Endothelial cell of umbilical vein (primary cell): ENCODE results near the gene HRH3.

ENCODE experiments used
- POLR2AphosphoS5 ChIP-seq: IDR thresholded peaks from 2 replicates; pipeline ENCODE4 v1.6.1; 2012; ENCODE audit warnings: low read depth, mild to moderate bottlenecking, control low read depth, low read length, moderate library complexity; ENCODE audit not compliant: insufficient read depth
- TF ChIP-seq, protein P1 (sequence below), 2 donors: IDR thresholded peaks; 1 replicate in 1 of 2; 2 replicates in 1 of 2; pipeline ENCODE4 v1.5.1; 2011; ENCODE audit warnings: low read length in 2 of 2, mild to moderate bottlenecking in 2 of 2, moderate library complexity in 2 of 2, control low read depth in 1 of 2, inconsistent platforms in 1 of 2, low read depth in 1 of 2; ENCODE audit not compliant: insufficient read depth in 1 of 2; ENCODE audit errors: extremely low read depth in 1 of 2

DNA sequence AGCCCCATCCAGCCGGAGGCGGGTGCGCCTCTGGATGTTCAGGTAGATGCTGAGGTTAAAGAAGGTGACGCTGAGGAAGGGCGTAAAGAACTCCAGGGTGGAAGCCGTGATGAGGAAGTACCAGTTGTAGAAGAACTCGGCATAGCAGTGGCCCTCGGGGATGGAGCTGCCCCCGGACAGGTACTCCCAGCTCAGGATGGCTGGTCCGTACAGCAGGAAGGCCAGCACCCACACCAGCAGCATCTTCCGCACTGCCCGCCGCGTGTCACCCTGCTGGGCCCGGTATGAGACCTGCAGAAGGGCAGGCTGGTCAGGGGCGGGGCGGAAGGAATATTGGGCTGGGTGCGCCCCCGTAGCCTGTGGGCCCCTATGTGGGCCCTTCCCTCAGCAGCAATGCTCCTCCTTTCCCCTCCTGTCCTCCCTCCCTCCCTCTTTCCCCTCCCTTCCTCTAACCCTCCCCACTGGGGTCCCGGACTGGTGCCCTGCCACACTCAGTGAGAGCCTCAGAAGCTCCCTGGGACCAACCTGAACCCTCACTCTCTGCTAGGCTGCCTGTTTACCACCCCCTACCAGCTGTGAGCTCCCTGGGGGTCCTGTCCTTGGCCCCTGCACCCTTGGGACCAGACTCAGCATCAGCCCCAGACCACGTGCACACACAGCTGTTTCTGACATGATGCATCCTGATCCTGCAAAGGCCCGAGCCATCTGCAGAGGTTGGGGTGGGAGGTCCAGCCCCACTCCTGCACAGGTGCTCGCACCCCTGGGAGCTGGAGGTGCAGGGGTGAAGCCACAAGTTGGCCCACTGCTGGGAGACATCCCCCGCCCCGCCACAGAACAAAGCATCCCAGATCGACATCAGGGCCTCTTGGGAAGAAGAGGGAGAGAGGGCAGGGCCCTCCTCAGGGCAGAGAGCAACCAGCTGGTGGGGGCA is 3.2 kb downstream of the HRH3 start:
- TF ChIP-seq, protein P1, sequence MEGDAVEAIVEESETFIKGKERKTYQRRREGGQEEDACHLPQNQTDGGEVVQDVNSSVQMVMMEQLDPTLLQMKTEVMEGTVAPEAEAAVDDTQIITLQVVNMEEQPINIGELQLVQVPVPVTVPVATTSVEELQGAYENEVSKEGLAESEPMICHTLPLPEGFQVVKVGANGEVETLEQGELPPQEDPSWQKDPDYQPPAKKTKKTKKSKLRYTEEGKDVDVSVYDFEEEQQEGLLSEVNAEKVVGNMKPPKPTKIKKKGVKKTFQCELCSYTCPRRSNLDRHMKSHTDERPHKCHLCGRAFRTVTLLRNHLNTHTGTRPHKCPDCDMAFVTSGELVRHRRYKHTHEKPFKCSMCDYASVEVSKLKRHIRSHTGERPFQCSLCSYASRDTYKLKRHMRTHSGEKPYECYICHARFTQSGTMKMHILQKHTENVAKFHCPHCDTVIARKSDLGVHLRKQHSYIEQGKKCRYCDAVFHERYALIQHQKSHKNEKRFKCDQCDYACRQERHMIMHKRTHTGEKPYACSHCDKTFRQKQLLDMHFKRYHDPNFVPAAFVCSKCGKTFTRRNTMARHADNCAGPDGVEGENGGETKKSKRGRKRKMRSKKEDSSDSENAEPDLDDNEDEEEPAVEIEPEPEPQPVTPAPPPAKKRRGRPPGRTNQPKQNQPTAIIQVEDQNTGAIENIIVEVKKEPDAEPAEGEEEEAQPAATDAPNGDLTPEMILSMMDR (IDR thresholded peaks at IDR 0.05; ENCODE audit: extremely low read depth in 1 of 2, insufficient read depth in 1 of 2, low read depth in 1 of 2, low read length in 2 of 2): no peak
- no peak for TF ChIP-seq POLR2AphosphoS5
